HG03457 (cell line): ENCODE data around the gene WDR27.

Experiments
- ATAC-seq: cut with Tn5 transposase; IDR thresholded peaks from one replicate; pipeline ENCODE4 v1.9.1; 2021; ENCODE audit warnings: moderate number of reproducible peaks; ENCODE audit not compliant: unreplicated experiment

Gene WDR27

DNA sequence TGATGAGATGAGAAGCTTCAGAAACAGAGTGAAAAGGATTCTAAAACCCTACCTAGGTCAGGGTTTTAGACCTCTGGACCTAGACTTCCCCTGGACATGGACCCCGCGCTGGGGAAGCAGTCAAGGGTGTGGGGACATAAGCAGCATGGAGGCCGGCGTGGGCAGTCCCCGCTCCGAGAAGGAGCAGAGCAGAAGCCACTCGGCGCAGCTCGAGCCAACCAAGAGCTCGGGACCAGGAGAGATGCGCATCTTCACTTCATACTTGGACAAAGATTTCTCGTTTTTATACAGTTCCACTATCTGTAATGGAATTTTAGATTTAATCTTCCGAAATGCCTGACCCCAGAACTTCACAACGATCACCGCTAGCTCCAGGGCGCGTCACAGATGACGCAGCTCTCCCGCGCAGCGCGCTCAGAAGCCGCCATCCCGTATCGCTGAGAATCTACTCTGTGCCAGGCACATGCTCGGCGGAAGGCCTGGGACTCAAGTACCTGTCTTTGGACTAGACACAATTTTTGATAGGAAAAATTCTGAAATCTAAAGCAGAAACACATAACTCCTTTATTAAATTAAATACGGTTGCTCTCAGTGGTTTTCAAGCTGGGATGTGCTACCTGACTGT, 60.3 kb downstream of the WDR27 start:
- ATAC-seq: no peak

DNA sequence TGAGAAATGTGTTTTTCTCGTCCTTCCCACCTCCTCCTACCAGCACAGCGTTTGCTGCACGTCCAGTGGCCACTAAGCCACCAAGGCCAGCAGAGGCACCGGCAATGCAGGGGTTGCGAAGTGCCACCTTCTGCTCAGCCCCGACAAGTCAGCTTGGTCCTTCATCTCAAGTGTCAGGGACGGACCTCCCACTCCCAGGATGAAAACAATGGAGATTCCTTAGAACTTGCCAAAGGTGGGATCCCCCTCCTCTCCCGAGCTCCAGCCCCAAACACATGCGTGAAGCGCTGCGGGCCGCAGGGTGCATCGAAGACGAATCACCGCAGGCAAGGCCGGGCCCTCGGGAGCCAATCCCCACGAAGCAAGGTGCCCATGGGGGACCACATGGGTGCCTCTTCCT, 60.8 kb downstream of the WDR27 start:
- no peak for ATAC-seq

DNA sequence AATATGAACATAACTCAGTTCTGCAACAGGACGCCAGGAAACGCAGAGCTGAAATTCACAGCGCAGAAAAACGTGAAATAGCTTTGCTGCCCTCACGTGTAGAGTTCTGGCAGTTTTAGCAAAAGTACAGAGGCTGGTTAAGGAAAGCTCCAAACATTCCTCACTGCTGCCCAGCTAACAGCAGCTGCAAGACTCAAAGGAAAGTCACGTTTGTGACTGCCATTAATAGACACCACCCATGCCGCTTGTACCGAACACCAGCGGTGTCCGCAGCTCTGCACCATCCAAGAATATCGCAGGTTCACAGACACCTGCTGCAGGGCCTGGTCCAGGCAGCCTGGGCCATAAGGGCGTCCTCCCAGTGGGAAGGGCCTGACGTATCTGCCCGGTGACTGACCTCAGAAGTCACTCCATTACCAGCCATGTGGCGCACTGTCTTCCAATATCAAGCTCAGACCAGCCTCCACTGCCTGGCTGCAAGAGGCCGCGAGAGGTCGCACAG, 61.4 kb downstream of the WDR27 start:
- ATAC-seq: no peak

DNA sequence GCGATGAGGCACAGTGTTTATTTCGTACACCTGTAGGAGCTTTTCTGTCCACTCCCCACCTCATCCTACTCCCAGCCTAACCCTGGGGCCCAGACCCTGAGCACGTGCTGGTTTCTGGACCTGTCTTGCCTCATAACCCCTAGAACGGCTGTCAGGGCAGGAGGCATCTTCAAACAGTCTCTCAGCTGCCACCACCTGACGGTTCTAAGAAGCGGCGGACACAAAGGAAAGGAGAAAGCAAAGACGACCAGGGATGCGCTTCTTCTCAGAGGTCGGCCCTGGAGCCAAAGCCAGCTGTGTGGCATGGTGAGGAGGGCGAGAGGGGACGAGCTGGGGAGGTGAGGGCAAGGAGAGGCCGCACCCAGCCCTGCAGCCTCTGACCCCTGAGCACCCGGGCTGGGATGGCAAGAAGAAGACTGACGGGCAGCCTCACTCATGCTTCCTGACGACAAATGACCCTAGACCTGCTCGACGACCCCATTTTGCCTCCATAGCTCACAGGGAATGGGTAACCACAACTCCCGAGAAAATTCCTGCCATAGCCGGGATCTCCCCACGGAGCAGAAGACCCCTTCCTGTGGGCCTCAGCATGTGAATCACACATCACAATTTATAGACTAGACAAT, 62.1 kb downstream of the WDR27 start:
- no peak for ATAC-seq

DNA sequence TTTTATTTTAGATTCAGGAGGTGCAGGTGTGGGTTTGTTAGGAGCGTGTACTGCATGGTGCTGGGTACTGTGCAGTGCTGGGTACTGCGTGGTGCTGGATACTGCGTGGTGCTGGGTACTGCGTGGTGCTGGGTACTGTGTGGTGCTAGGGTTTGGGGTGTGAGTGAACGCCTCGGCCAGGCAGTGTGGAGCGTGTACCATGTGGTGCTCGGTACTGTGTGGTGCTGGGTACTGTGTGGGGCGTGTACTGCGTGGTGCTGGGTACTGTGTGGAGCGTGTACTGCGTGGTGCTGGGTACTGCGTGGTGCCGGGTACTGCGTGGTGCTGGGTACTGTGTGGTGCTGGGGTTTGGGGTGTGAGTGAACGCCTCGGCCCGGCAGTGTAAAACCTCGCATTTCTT, 62.9 kb downstream of the WDR27 start:
- no peak for ATAC-seq

GRCh38 chr6:169638388-169638787, 63.4 kb downstream of the WDR27 start:
- ATAC-seq: no peak

DNA sequence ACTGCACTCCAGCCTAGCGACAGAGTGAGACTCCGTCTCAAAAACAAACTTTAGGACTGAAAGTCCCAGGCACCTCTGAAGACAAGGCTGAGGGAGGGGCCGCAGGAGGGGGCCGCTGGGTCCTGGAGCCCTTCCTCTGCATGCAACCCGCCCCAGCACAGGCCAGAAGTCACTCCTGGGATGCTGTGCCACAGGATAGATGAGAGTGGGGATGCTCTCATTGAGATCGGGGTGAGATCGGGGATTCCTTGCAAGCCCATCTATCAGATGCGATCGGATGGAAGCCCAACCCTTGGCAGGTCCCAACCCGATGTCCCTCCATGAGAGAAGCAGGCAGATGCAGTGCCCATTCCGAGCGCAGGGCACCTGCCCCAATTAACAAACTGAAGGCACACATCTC, 66.5 kb downstream of the WDR27 start:
- ATAC-seq: no peak

DNA sequence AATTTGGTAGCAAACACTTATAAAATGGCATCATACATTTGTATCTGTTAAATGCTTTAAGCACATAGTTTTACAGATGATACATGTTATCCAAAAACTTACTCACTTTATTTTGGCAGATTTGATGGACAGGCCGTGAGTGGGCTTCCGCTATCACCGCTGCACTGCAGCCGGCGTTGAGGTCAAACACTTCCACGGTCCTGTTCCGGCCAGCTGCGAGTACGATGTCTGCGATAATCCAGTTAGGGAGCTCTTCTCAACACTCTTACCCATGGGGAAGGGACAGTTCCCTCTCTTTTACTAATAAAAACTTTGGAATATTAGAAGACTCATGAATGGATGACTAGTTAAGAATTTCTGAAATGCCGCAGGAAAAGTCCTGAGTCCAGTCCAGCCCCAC, 69.0 kb downstream of the WDR27 start:
- ATAC-seq: no peak

GRCh38 chr6:169629256-169629655, 72.6 kb downstream of the WDR27 start:
- no peak for ATAC-seq

DNA sequence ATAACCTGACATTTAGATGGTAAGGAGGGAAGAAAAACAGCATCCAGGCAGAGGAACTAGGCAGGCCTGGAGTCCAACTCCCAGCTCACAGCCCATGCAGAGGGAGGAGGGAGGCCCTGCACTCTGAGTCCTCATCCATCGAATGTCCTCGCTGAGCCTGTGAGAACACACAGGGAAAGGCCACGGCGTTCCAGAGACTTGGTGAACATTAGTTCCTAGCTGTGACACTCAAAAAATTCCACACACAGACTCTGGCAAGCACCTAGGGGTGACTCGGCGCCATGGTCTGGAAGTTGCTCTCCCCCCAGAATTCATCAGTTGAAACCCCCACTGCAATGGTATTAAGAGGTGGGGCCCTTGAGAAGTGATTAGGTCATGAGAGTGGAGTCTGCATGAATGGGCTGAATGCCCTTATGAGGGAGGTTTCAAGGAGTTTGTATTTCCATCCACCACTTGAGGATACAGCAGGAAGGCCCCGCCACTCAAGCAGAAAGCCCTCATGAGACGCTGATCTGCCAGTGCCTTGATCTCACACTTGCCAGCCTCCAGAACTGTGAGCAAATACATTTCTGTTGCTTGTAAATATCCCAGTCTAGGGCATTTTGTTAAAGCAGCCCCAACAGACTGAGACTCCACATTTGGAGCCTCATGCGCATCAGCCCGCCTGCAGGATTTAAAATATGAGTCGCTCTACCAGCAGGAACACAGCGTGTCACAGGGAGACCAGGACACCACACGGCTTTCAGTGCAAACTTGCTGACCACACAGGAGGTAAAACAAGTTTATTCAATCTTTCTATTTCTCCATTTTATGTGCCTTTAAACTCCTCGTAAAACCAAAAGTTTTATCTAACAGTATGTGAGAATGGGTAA, 73.9 kb downstream of the WDR27 start:
- ATAC-seq: no peak

DNA sequence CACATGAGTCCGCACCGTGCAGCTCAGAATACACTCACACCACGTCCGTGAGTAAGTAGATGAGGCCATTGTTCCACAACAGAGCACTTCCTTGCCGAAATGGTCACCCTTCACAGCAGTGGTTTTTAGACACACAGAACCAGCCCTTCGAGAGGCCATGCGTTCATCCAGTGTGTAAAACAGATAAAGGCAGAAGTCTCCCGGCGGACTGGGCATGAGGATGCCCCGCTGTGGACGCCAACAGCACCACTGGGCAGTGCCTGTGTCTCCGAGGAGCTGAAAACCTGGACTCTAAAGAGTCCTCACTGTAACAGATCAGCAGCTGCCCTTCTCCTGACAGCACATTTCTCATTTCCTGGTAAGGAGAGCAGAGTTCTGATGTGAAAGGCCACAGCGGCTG, 75.2 kb downstream of the WDR27 start:
- ATAC-seq: no peak

DNA sequence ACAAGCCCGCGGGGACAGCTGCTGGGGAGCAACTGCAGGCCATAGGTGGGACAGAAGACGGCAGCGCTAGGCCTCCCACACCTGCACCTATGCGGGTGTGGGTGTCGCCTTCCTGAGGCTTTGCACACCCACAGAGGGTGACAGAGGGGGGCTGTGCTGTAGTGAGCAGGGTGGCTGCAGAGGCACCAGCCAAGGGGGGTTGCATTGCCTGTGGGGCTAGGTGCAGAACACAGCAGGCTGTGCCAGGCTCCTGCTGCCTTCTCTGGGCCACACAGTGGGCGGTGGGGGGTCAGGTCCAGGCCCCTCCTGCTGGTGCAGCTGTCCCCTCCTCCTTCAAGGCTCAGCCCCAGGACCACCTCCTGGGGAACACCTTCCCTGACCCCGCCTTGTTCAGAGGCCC, 75.7 kb downstream of the WDR27 start:
- ATAC-seq: no peak

GRCh38 chr6:169625376-169625775, 76.5 kb downstream of the WDR27 start:
- ATAC-seq: no peak

DNA sequence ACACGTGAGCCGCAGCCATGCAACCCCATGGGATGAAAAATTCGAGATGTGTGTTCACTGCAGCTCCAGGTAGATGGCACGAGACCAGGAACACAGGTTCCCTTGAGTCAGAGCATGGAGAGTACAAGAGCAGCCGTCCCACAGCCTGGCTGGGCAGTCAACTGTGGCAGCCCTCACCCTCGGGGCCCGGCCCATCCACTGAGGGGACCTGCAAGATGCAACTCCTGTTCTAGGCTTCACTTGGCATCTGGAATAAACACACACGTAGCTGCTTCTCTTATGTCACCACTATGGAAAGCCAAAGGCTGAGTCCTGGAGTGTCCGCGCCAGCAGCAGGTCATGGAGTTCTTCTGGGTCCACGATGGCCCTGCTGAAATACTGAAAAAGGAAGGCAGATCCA, 77.0 kb downstream of the WDR27 start:
- no peak for ATAC-seq

- no peak for ATAC-seq
Measured at GRCh38 chr6:169623975-169624374, 77.9 kb downstream of the WDR27 start.

DNA sequence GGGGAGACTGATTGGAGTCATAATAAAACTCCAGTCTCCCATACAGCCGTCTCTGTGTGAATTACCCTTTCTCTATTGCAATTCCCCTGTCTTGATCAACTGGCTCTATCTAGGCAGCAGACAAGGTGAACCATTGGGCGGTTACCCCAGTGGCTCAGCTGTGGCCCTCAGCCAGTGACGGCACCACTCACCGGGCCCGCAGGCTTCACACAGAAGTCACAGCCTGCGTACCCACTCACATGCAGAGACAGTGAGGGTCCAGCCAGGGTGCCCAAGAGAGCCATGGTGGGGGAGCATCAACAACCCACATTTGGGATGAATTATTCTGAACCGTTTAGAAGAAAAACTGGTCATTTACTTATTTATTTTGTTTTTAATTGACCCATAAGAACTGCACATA, 78.5 kb downstream of the WDR27 start:
- ATAC-seq: no peak

DNA sequence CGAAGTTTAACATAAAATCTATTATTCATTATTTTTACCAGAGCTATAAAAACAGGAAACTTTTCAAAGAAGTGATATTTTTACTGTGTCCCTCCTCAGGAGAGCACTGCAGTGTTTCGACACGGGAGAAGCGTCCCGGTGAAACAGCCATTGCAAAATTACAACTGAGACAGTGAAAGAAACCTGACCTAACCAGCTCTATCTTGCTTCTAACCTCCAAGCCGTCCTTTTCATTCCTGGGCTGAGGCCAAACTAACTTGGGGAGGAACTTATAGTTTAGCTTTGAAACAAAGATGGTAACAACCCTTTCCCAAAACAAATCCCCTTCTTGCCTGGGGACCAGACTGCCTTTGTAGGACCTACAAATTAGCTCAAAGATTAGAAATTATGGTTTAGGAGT, 79.2 kb downstream of the WDR27 start:
- no peak for ATAC-seq

DNA sequence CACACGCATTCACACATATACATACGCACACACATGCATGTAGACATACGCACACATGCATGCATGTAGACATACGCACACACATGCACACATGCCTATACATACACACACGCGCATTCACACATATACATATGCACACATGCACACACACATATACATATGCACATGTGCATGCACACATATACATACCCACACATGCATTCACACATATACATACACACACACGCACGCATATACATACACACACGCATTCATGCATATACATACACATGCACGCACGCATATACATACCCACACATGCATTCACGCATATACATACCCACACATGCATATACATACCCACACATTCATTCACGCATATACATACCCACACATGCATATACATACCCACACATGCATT, 80.5 kb downstream of the WDR27 start:
- no peak for ATAC-seq

DNA sequence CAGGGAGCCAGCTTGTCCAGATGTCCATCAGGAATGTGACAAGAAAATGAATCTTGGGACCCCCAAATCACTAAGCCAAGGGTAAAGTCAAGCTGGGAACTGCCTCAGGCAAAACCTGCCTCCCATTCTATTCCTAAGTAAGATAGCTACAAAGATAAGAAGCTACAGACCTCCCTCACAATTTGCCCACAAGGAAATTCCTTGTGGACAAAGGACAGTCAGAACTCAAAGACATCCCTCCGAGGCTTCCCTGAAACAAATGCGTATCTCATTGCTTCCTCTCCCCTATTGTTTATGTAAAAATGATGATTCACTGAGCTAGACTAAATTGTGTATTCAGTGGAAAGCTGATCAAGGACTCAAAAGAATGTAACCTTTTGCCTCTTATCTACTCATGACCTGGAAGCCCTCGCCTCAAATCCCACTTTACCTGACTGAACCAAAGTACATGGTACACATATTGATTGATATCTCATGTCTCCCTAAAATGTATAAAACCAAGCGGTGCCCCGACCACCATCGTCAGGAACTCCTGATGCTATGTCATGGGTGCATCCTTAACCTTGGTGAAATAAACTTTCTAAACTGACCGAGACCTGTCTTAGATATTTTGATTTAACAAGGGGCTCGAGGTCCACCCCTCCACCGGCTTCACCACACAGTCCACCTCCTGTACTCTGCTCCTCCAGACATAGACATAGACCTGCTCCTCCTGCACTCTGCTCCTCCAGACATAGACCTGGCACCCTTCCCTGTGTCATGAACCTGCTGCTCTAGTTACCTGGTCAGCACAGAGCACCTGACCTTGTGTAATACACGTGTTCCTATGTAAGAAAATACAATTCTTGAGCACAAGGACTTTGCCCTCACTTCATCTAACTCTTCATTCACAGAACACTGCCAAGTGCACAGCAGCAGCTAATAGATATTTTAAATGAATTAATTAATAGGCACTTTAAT, 81.4 kb downstream of the WDR27 start:
- no peak for ATAC-seq

GRCh38 chr6:169619650-169620049, 82.2 kb downstream of the WDR27 start:
- no peak for ATAC-seq
